ENCODE measurements around the gene GYS1. TPM values are rescaled to one million over a fixed set of nuclear protein-coding genes. Genes with fewer than 3 reads are reported as not detected.
A peak's percentile ranks its signal among the peaks of the same experiment; 100 is the strongest.

GYS1 gene
- total and polyA plus RNA-seq, 12 donors: 114 to 245 (median 183) TPM

- intact Hi-C loops (cut with DNase I): no loop called here
- WGBS, 2 donors: 92 to 95% methylated on average over 32 of the region's 32 CpGs
Observed at GRCh38 chr19:49014123-49014869, 21.2 kb upstream of the GYS1 start.

DNA sequence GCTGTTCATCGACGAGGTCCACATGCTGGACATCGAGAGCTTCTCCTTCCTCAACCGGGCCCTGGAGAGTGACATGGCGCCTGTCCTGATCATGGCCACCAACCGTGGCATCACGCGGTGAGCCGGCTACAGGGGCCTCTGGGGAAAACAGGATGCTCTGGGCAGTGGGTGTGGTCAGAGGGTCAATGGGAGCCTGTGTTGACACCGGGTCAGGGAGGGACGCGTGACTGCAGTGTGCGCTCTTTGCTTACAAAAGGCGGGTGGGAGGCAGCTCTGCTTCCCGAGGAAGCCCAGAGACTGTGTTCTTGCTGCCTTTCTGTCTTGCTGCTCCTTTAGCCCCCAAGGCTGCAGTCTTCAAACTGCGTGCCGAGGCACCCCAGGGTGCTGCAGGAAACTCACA lies 18.1 kb upstream of the GYS1 start:
- WGBS, 2 donors: 91 to 93% methylated on average over 17 of the region's 17 CpGs
- DNase-seq (no peak), ATAC-seq (no peak)
- Histone ChIP-seq H3K27ac (no peak overlapping the region), H3K4me3 (no peak overlapping the region), H3K36me3 (peaks cover 0 to 96% (median 35%) of the 10 kb centered on the region in 9 donors), H3K4me1 (no peaks in the 10 kb centered on the region), H3K27me3 (no peaks in the 10 kb centered on the region), H3K9me3 (no peaks in the 10 kb centered on the region)
- intact Hi-C loops (cut with DNase I): no loop called here
- TF ChIP-seq, protein P1, sequence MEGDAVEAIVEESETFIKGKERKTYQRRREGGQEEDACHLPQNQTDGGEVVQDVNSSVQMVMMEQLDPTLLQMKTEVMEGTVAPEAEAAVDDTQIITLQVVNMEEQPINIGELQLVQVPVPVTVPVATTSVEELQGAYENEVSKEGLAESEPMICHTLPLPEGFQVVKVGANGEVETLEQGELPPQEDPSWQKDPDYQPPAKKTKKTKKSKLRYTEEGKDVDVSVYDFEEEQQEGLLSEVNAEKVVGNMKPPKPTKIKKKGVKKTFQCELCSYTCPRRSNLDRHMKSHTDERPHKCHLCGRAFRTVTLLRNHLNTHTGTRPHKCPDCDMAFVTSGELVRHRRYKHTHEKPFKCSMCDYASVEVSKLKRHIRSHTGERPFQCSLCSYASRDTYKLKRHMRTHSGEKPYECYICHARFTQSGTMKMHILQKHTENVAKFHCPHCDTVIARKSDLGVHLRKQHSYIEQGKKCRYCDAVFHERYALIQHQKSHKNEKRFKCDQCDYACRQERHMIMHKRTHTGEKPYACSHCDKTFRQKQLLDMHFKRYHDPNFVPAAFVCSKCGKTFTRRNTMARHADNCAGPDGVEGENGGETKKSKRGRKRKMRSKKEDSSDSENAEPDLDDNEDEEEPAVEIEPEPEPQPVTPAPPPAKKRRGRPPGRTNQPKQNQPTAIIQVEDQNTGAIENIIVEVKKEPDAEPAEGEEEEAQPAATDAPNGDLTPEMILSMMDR (IDR thresholded peaks at IDR 0.05): no peak

More at GRCh38 chr19:49014123-49014869, 21.2 kb upstream of the GYS1 start:
- no peak for ATAC-seq
- peaks cover 0 to 67% (median 21%) of the 10 kb centered on the region in 9 donors for H3K36me3 ChIP-seq
- no peaks in the 10 kb centered on the region for H3K9me3 ChIP-seq
- DNase-seq: no peak
- H3K27me3 ChIP-seq: peaks cover 0 to 20% (median 9%) of the 10 kb centered on the region in 7 donors
- H3K4me1 ChIP-seq: peaks cover 0 to 23% (median 18%) of the 10 kb centered on the region in 9 donors
- no peak overlapping the region for H3K4me3 ChIP-seq
- TF ChIP-seq, protein P1 (IDR thresholded peaks at IDR 0.05): no peak
- H3K27ac ChIP-seq: no peak overlapping the region

DNA sequence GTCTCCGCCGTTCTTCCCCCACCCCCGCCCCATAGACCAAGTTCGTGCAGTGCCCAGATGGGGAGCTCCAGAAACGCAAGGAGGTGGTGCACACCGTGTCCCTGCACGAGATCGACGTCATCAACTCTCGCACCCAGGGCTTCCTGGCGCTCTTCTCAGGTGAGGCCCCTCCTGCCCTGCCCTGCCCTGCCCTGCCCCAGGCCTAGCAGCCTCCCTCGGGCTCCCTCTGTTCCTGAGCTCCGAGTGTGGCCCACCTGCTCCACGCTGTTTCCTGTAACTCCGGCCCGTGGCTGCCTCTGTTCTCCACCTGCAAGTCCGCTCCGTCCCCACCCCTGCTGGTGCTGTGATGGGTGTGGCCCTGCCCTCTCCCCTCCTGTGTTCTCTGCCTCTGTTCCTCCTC lies 17.3 kb upstream of the GYS1 start:
- ATAC-seq: no peak
- no peaks in the 10 kb centered on the region for H3K4me1 ChIP-seq
- H3K4me3 ChIP-seq: no peak overlapping the region
- intact Hi-C loops (cut with DNase I): no loop called here
- no peak for DNase-seq
- 92 to 93% methylated on average over 18 of the region's 18 CpGs for WGBS, 2 donors
- no peak overlapping the region for H3K27ac ChIP-seq
- no peaks in the 10 kb centered on the region for H3K27me3 ChIP-seq
- TF ChIP-seq, protein P1 (IDR thresholded peaks at IDR 0.05): no peak
- H3K9me3 ChIP-seq: no peaks in the 10 kb centered on the region
- H3K36me3 ChIP-seq: peaks cover 0 to 96% (median 35%) of the 10 kb centered on the region in 9 donors

DNA sequence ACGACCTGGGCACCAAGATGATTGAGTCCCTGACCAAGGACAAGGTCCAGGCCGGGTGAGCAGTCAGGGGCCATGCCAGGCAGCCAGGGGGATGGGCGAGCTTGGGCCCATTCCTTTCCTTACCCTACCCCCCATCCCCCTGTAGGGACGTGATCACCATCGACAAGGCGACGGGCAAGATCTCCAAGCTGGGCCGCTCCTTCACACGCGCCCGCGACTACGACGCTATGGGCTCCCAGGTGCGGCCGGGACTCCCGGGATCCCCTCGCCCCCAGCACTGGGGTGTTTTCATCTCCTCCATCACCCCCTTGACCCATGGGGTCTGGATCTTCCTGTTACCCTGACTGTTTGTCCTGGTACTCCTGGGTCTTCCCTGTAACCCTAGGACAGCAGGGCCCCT lies 16.7 kb upstream of the GYS1 start:
- H3K36me3 ChIP-seq: peaks cover 0 to 96% (median 41%) of the 10 kb centered on the region in 9 donors
- TF ChIP-seq, protein P1 (IDR thresholded peaks at IDR 0.05): no peak

More for the DNA sequence above, 16.7 kb upstream of the GYS1 start:
- 98% methylated on average over 18 of the region's 18 CpGs for WGBS, 2 donors
- intact Hi-C loops (cut with DNase I): no loop called here
- no peaks in the 10 kb centered on the region for H3K9me3 ChIP-seq
- H3K27ac ChIP-seq: no peak overlapping the region
- no peak overlapping the region for H3K4me3 ChIP-seq
- H3K4me1 ChIP-seq: no peaks in the 10 kb centered on the region
- H3K27me3 ChIP-seq: no peaks in the 10 kb centered on the region
- DNase-seq (no peak), ATAC-seq (peak in 2 of 8 donors; percentile 7)
